GM19035 (cell line): Measurements from ENCODE around the gene NSG1.
"Not testable (repeated sequence)": the region's sequence is repeated elsewhere in the genome, so short reads cannot be mapped to it uniquely, and the experiment has no call there.

ENCODE experiments used
- ATAC-seq: cut with Tn5 transposase; IDR thresholded peaks from one replicate; pipeline ENCODE4 v1.9.1; 2021; ENCODE audit not compliant: unreplicated experiment

Gene NSG1

DNA sequence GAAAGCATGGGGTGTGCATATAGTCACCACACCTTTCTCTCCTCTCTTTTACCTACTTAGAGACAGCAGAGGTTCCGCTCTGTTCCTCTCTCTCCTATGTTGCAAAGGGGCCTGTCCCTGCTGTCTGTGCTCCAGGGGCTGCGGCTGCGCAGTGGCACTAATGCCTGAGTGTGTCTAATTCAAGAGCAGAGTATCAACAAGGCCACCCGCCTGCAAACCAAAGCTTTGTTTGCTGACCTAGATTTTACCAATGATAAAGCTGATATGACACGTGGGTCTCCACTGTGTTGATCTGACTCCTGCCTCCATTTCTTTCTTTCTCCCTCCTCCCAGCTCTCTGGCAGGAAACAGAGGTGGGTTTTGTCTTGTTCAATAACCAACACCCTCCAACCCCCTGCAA is 74.9 kb downstream of the NSG1 start:
- no peak for ATAC-seq

DNA sequence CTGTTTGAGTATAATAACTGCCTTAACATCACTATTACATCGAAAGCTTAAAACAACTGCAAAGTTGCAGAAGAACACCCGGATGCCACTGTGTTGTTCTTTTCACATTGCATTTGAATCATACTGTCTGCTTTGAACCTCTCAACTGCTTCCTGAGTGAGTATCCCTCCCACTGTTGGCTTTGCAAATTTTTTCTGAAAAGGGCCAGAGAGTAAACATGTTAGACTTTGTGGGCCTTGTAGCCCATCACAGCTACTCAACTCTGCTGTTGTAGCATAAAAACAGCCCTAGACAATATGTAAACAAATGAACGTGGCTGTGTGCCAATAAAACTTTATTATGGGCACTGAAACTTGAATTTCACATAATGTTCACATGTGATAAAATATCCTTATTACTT is 76.1 kb downstream of the NSG1 start:
- ATAC-seq, result no peak

DNA sequence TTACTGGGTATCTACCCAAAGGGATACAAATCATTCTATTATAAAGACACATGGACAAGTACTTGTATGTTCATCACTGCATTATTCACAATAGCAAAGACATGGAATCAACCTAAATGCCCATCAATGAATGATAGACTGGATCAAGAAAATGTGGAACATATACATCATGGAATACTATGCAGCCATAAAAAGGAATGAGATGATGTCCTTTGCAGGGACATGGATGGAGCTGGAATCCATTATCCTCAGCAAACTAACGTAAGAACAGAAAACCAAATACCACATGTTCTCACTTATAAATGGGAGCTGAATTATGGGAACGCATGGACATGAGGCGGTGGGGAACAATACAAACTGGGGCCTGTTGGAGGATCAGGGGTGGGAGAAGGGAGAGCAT is 78.3 kb downstream of the NSG1 start:
- not testable (repeated sequence) for ATAC-seq
